ENCODE data around the gene SGPL1.

DNA sequence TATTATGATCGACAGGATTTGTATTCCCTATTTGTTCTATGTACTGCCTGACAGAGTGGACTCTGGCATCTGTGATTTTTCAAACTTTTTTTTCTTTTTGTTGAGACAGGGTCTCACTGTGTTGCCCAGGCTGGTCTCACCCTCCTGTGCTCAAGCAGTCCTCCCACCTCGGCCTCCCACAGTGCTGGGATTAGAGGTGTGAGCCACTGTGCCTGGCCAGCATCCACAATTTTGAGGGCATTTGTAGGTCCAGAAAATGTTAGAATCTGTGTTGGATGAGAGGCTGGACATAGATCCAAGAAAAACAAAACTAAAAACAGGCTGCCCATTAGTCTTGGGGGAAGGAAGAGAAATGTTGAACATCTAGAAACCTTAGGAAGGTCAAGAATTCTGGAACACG is 34.3 kb downstream of the SGPL1 start:
- no peak for TF ChIP-seq GATA2 (IDR thresholded peaks at IDR 0.05; ENCODE audit: low read depth, low read length)
- TF ChIP-seq GATA3 (IDR thresholded peaks at IDR 0.05; ENCODE audit: low read depth, low read length) = no peak

All from SH-SY5Y (cell line).